RWPE2 (cell line): ENCODE measurements around the gene INF2.

Experiments
- ATAC-seq: fragments of 200-7000 bp; cut with Tn5 transposase; 3 replicates; pipeline ENCODE4 v1.9.1; 2021; ENCODE audit warnings: low read depth
- DNase-seq: peaks from one replicate; pipeline ENCODE4 v3.0.0-alpha.2; 2020; ENCODE audit warnings: low spot score
- H3K27ac ChIP-seq: fragments of 450-650 bp; 2 replicates; pipeline ENCODE4 v1.5.1; 2017; ENCODE audit warnings: mild to moderate bottlenecking; ENCODE audit not compliant: poor library complexity, severe bottlenecking
- H3K27me3 ChIP-seq: fragments of 250-450 bp; sonication (Bioruptor Pico); 2 replicates; pipeline ENCODE4 v1.5.1; 2021; ENCODE audit warnings: mild to moderate bottlenecking, moderate library complexity; ENCODE audit not compliant: insufficient read depth, poor library complexity, severe bottlenecking
- H3K36me3 ChIP-seq: fragments of 250-450 bp; sonication (Bioruptor Pico); 2 replicates; pipeline ENCODE4 v1.5.1; 2020; ENCODE audit warnings: low read depth, mild to moderate bottlenecking, moderate library complexity
- H3K4me1 ChIP-seq: fragments of 250-450 bp; sonication (Bioruptor Pico); 2 replicates; pipeline ENCODE4 v1.5.1; 2021; ENCODE audit warnings: mild to moderate bottlenecking, moderate library complexity; ENCODE audit not compliant: insufficient read depth, poor library complexity, severe bottlenecking
- H3K4me3 ChIP-seq: fragments of 250-450 bp; sonication (Bioruptor Pico); 2 replicates; pipeline ENCODE4 v1.5.1; 2021; ENCODE audit warnings: mild to moderate bottlenecking, moderate library complexity; ENCODE audit not compliant: severe bottlenecking
- H3K9me3 ChIP-seq: fragments of 250-450 bp; sonication (Bioruptor Pico); 2 replicates; pipeline ENCODE4 v1.5.1; 2021; ENCODE audit warnings: mild to moderate bottlenecking, moderate library complexity; ENCODE audit not compliant: severe bottlenecking
- CTCF ChIP-seq: fragments of 450-650 bp; IDR thresholded peaks from one replicate; pipeline ENCODE4 v1.5.1; 2017; ENCODE audit warnings: mild to moderate bottlenecking, moderate library complexity; ENCODE audit not compliant: poor library complexity, severe bottlenecking

INF2 gene

GRCh38 chr14:104642540-104642868 is 46.9 kb upstream of the INF2 start:
- no peak for TF ChIP-seq CTCF

GRCh38 chr14:104643306-104643705 is 46.1 kb upstream of the INF2 start:
- TF ChIP-seq CTCF, result no peak
- ATAC-seq, result no peak
- H3K27me3 ChIP-seq, result peaks cover 14% of the 10 kb centered on the region

More at GRCh38 chr14:104642540-104642868, 46.9 kb upstream of the INF2 start:
- Histone ChIP-seq H3K36me3 (no peaks in the 10 kb centered on the region), H3K4me1 (no peaks in the 10 kb centered on the region), H3K9me3 (no peaks in the 10 kb centered on the region), H3K4me3 (no peak overlapping the region), H3K27ac (no peak overlapping the region), H3K27me3 (peaks cover 22% of the 10 kb centered on the region)
- DNase-seq (no peak), ATAC-seq (no peak)

GRCh38 chr14:104644091-104644635 is 45.3 kb upstream of the INF2 start:
- no peak for TF ChIP-seq CTCF
- no peak for DNase-seq
- Histone ChIP-seq H3K27me3 (peaks cover 7% of the 10 kb centered on the region), H3K27ac (no peak overlapping the region), H3K36me3 (no peaks in the 10 kb centered on the region), H3K4me1 (no peaks in the 10 kb centered on the region), H3K4me3 (no peak overlapping the region), H3K9me3 (no peaks in the 10 kb centered on the region)
- ATAC-seq, result no peak

More at GRCh38 chr14:104643306-104643705, 46.1 kb upstream of the INF2 start:
- Histone ChIP-seq H3K27ac (no peak overlapping the region), H3K9me3 (no peaks in the 10 kb centered on the region), H3K36me3 (no peaks in the 10 kb centered on the region), H3K4me3 (no peak overlapping the region), H3K4me1 (no peaks in the 10 kb centered on the region)
- DNase-seq, result no peak

GRCh38 chr14:104644656-104645378 is 44.6 kb upstream of the INF2 start:
- Histone ChIP-seq H3K27ac (no peak overlapping the region), H3K36me3 (no peaks in the 10 kb centered on the region), H3K27me3 (peaks cover 3% of the 10 kb centered on the region), H3K4me3 (no peak overlapping the region), H3K4me1 (peaks cover 2% of the 10 kb centered on the region), H3K9me3 (no peaks in the 10 kb centered on the region)
- DNase-seq, result no peak
- ATAC-seq, result no peak
- no peak for TF ChIP-seq CTCF

- DNase-seq, result no peak
- Histone ChIP-seq H3K27ac (no peak overlapping the region), H3K4me3 (no peak overlapping the region), H3K36me3 (no peaks in the 10 kb centered on the region), H3K27me3 (peaks cover 5% of the 10 kb centered on the region), H3K4me1 (peaks cover 2% of the 10 kb centered on the region), H3K9me3 (no peaks in the 10 kb centered on the region)
- no peak for TF ChIP-seq CTCF
- no peak for ATAC-seq
Measured at GRCh38 chr14:104647467-104648043, 41.9 kb upstream of the INF2 start.
